Stimulated activated CD4-positive, alpha-beta T cell treated with anti-CD3 and anti-CD28 coated beads, Interleukin-12 subunit alpha, Interleukin-12 subunit beta, amount 100 ng/mL, for 24 hours (primary cell): ENCODE measurements around the gene MEI4.

Experiments used
- DNase-seq, 2 experiments: peaks; one replicate each; pipeline ENCODE4 v3.0.0-alpha.2; 2020; ENCODE audit warnings: low read depth in 2 of 2

MEI4 gene

DNA sequence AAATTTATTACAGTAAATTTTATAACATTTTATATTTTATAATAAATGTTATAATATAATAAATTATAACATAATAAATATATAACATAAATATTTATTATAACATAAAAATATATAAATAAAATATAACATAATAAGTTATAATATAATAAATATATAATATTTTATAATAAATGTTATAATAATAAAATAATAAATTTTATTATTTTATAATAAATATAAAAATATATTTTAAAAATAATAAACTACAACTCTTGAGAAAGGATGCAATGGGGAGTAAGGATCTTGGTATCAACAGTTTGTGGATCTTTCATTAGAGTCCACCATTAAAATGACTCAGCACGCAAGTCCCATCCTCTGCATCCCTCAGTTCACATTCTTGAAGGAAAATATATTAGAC is 312.6 kb downstream of the MEI4 start:
- DNase-seq, result no peak

DNA sequence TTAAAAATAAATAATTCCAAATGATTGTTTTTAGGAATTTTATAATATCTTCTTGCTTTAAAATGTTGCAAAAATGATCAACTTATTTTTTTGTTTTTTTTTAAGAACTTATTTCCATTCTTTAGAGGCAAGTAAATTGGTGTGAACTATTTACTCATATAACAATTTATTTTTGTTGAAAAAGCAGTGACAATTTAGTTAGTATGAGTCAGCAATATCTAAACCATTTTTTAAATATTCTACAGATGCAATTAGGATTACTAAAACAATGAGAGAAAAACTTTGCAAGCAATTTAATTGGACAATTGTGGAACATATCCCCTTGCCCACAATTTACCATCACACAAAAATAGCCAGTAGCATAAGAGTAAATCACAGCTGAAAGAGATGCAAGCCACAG is 319.5 kb downstream of the MEI4 start:
- DNase-seq, result no peak
